Nephron (organoid): ENCODE measurements around the gene GGA1.

Experiments used
- H3K27ac Mint-ChIP-seq, 3 experiments: 2 replicates each; pipeline ENCODE4 v1.8.0; 2020; ENCODE audit warnings: mixed read lengths in 3 of 3, mild to moderate bottlenecking in 2 of 3, moderate library complexity in 1 of 3
- H3K27me3 Mint-ChIP-seq: 2 replicates; pipeline ENCODE4 v1.8.0; 2021; ENCODE audit warnings: low read depth, mild to moderate bottlenecking, moderate library complexity, mixed read lengths
- H3K36me3 Mint-ChIP-seq: 2 replicates; pipeline ENCODE4 v1.8.0; 2020; ENCODE audit warnings: low read depth, mixed read lengths
- H3K4me1 Mint-ChIP-seq: 2 replicates; pipeline ENCODE4 v1.8.0; 2020; ENCODE audit warnings: mixed read lengths
- H3K4me3 Mint-ChIP-seq, 3 experiments: 2 replicates each; pipeline ENCODE4 v1.8.0; 2020; ENCODE audit warnings: mild to moderate bottlenecking in 3 of 3, mixed read lengths in 3 of 3, moderate library complexity in 2 of 3
- H3K9me3 Mint-ChIP-seq: 2 replicates; pipeline ENCODE4 v1.8.0; 2020; ENCODE audit warnings: mixed read lengths
- CTCF ChIP-seq, 3 experiments: fragments of 200-600 bp; sonication (generic); IDR thresholded peaks; one replicate each; pipeline ENCODE4 v1.5.0; 2021; ENCODE audit warnings: antibody characterized with exemption in 3 of 3; ENCODE audit not compliant: unreplicated experiment in 3 of 3

The GGA1 gene

GRCh38 chr22:37608477-37609239 is at the start of gene GGA1:
Gene GGA1, plus strand, starts transcription at chr22:37608834. Its CDS starts 27 bp downstream, at chr22:37608861.
- Mint-ChIP-seq H3K4me1 (peaks cover 28% of the 10 kb centered on the region), H3K9me3 (no peaks in the 10 kb centered on the region), H3K27me3 (peaks cover 3% of the 10 kb centered on the region), H3K4me3 (peak within 1 kb of the TSS; percentile 93 to 96 (median 96)), H3K27ac (peak within 1 kb of the TSS; percentile 97 to 99 (median 98)), H3K36me3 (peaks cover 2% of the 10 kb centered on the region)
- no peak for TF ChIP-seq CTCF (IDR thresholded peaks at IDR 0.05; ENCODE audit: unreplicated experiment in 3 of 3)

GRCh38 chr22:37559521-37559900 is 49.1 kb upstream of the GGA1 start:
- Mint-ChIP-seq H3K4me1 (peaks cover 59% of the 10 kb centered on the region), H3K4me3 (peak overlapping the region; percentile 77 to 86 (median 82)), H3K27me3 (no peaks in the 10 kb centered on the region), H3K27ac (peak overlapping the region; percentile 45 to 95 (median 94)), H3K36me3 (peaks cover 4% of the 10 kb centered on the region), H3K9me3 (no peaks in the 10 kb centered on the region)
- no peak for TF ChIP-seq CTCF (IDR thresholded peaks at IDR 0.05; ENCODE audit: unreplicated experiment in 3 of 3)

GRCh38 chr22:37559901-37560607 is 48.6 kb upstream of the GGA1 start, which contains the start of gene CDC42EP1:
Gene CDC42EP1, plus strand, starts transcription at chr22:37560480. Its CDS starts 5,870 bp downstream, at chr22:37566350.
- H3K4me3 Mint-ChIP-seq: peak within 1 kb of the TSS; percentile 89 to 99 (median 97)
- peaks cover 59% of the 10 kb centered on the region for H3K4me1 Mint-ChIP-seq
- TF ChIP-seq CTCF (IDR thresholded peaks at IDR 0.05; ENCODE audit: unreplicated experiment in 3 of 3): no peak
- H3K9me3 Mint-ChIP-seq: no peaks in the 10 kb centered on the region
- H3K27ac Mint-ChIP-seq: peak within 1 kb of the TSS; percentile 88 to 98 (median 98)
- H3K36me3 Mint-ChIP-seq: peaks cover 4% of the 10 kb centered on the region
- H3K27me3 Mint-ChIP-seq: no peaks in the 10 kb centered on the region

- Mint-ChIP-seq H3K36me3 (peaks cover 4% of the 10 kb centered on the region), H3K9me3 (no peaks in the 10 kb centered on the region), H3K4me3 (peak overlapping the region; percentile 89 to 99 (median 97)), H3K4me1 (peaks cover 58% of the 10 kb centered on the region), H3K27me3 (no peaks in the 10 kb centered on the region), H3K27ac (peak overlapping the region; percentile 88 to 98 (median 98))
- no peak for TF ChIP-seq CTCF (IDR thresholded peaks at IDR 0.05; ENCODE audit: unreplicated experiment in 3 of 3)
Observed at GRCh38 chr22:37560608-37561211, 47.9 kb upstream of the GGA1 start.

GRCh38 chr22:37561212-37562048 is 47.2 kb upstream of the GGA1 start:
- H3K36me3 Mint-ChIP-seq: peaks cover 7% of the 10 kb centered on the region
- peaks cover 51% of the 10 kb centered on the region for H3K4me1 Mint-ChIP-seq
- peak overlapping the region; percentile 88 to 98 (median 98) for H3K27ac Mint-ChIP-seq
- no peaks in the 10 kb centered on the region for H3K27me3 Mint-ChIP-seq
- H3K4me3 Mint-ChIP-seq: peak overlapping the region; percentile 89 to 99 (median 97)
- peak; percentile 78 to 92 (median 85) for TF ChIP-seq CTCF (IDR thresholded peaks at IDR 0.05; ENCODE audit: unreplicated experiment in 3 of 3)
- no peaks in the 10 kb centered on the region for H3K9me3 Mint-ChIP-seq
